DND-41 (cell line): ENCODE results near the gene MYADML2.

ENCODE experiments used
- CTCF ChIP-seq: IDR thresholded peaks from 2 replicates; pipeline ENCODE4 v1.5.1; 2012; ENCODE audit warnings: borderline replicate concordance, low read length, moderate library complexity, mild to moderate bottlenecking; ENCODE audit not compliant: poor library complexity, severe bottlenecking; ENCODE audit errors: extremely low read depth
- EZH2 ChIP-seq: IDR thresholded peaks from 3 replicates; pipeline ENCODE4 v1.6.1; 2012; ENCODE audit warnings: borderline replicate concordance, low read depth, mild to moderate bottlenecking, moderate library complexity, low read length, inconsistent platforms; ENCODE audit not compliant: severe bottlenecking

GRCh38 chr17:81993729-81994592 is 46.9 kb upstream of the MYADML2 start:
- TF ChIP-seq CTCF (no peak), EZH2 (no peak)
